ENCODE measurements around the gene POFUT1. TPM values are rescaled to one million over a fixed set of nuclear protein-coding genes. Genes with fewer than 3 reads are reported as not detected.

POFUT1 gene
- total and polyA plus RNA-seq, 2 donors (not counting 3 experiments of a cell fraction or from before 2014, with no cell fraction given), result 29.0 to 51.4 TPM

DNA sequence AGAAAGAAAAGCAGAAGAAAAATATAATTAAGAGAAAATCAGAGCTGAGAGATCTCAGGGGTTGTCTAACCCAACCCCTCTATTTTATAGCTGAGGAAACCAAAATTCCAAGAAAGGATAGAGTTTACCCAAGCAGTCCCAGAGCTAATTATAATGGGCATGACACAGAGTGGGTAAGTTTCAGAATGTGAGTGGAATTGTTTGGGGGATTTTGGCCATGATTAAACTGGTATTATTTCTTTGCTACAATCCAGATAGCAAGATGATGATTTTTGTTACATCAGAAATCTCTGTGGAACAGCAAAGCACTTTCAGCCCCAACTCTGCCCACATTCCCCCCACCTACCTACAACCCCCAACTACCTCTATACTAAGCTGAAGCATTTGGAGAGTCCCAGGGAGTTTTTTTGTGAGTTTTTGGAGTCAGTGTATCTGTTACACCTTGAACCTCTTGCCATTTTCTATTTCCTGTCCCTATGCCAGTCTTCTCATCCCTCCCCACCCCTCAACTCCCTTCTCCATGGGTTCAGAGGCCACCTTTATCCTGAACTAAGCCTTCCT is 24.7 kb downstream of the POFUT1 start:
- H3K9me3 ChIP-seq (replicated peaks; ENCODE audit: control insufficient read depth, insufficient read depth, low read length), result no peaks in the 10 kb centered on the region
- BruUV-seq (replicated peaks), result no TSS peak
- H3K4me2 ChIP-seq (ENCODE audit: insufficient read depth, low read length), result no peak overlapping the region
- ChIA-PET CTCF (interaction anchor here (1.1 kb wide), 1 partner anchor 14 kb away, joined by 3 read pairs; no protein-coding TSS in a partner anchor), POLR2A (interaction anchor here (0.6 kb wide), 1 partner anchor 252 kb away, joined by 3 read pairs; no protein-coding TSS in a partner anchor)
- intact Hi-C loops (cut with micrococcal nuclease) (no loop called here), dilution Hi-C loops (cut with MboI; ENCODE audit: extremely low pct_ligation_motif_present, low sequenced_read_pairs) (no loop called here)
- no peaks in the 10 kb centered on the region for H3K4me1 ChIP-seq (ENCODE audit: control insufficient read depth, extremely low read depth, insufficient read depth, low read length)
- no peak overlapping the region for H3K9ac ChIP-seq (replicated peaks; ENCODE audit: extremely low read depth, insufficient read depth, low read length)
- H3K27ac ChIP-seq (ENCODE audit: insufficient read depth, low read depth, low read length), result no peak overlapping the region
- no peaks in the 10 kb centered on the region for H3K9me1 ChIP-seq (replicated peaks; ENCODE audit: control insufficient read depth, extremely low read depth, insufficient read depth, low read length)
- peaks cover 9 to 45% of the 10 kb centered on the region in 2 experiments for H3K36me3 ChIP-seq (ENCODE audit: control insufficient read depth in 2 of 2, extremely low read depth in 1 of 2, insufficient read depth in 2 of 2, low read length in 2 of 2)
- no peaks in the 10 kb centered on the region for H3K79me2 ChIP-seq (ENCODE audit: control insufficient read depth, insufficient read depth, low read length)
- TF ChIP-seq GATA2 (IDR thresholded peaks at IDR 0.05; ENCODE audit: insufficient read depth, insufficient read length, low read depth, low read length) (no peak), EZH2 (IDR thresholded peaks at IDR 0.05; ENCODE audit: borderline replicate concordance, low read depth, low read length, severe bottlenecking) (no peak), FOS (IDR thresholded peaks at IDR 0.05; ENCODE audit: borderline replicate concordance, insufficient read depth, low read length) (no peak), POLR2AphosphoS5 (IDR thresholded peaks at IDR 0.05; ENCODE audit: insufficient read depth, low read depth, low read length) (no peak), POLR2A (IDR thresholded peaks at IDR 0.05; ENCODE audit: low read depth, low read length) (no peak), JUN (IDR thresholded peaks at IDR 0.05; ENCODE audit: borderline replicate concordance, insufficient read depth, insufficient read length, low read depth) (no peak), MYC (IDR thresholded peaks at IDR 0.05; ENCODE audit: low read depth, low read length) (no peak)
- TF ChIP-seq, protein P1, sequence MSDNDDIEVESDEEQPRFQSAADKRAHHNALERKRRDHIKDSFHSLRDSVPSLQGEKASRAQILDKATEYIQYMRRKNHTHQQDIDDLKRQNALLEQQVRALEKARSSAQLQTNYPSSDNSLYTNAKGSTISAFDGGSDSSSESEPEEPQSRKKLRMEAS (IDR thresholded peaks at IDR 0.05; ENCODE audit: insufficient read depth, insufficient read length), result no peak
- TF ChIP-seq, protein P2, sequence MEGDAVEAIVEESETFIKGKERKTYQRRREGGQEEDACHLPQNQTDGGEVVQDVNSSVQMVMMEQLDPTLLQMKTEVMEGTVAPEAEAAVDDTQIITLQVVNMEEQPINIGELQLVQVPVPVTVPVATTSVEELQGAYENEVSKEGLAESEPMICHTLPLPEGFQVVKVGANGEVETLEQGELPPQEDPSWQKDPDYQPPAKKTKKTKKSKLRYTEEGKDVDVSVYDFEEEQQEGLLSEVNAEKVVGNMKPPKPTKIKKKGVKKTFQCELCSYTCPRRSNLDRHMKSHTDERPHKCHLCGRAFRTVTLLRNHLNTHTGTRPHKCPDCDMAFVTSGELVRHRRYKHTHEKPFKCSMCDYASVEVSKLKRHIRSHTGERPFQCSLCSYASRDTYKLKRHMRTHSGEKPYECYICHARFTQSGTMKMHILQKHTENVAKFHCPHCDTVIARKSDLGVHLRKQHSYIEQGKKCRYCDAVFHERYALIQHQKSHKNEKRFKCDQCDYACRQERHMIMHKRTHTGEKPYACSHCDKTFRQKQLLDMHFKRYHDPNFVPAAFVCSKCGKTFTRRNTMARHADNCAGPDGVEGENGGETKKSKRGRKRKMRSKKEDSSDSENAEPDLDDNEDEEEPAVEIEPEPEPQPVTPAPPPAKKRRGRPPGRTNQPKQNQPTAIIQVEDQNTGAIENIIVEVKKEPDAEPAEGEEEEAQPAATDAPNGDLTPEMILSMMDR (IDR thresholded peaks at IDR 0.05; ENCODE audit: extremely low read depth in 1 of 2, insufficient read depth in 1 of 2, low read depth in 1 of 2, low read length in 2 of 2), result no peak
- H3K4me3 ChIP-seq (replicated peaks in 1 of 3; ENCODE audit: insufficient read depth in 1 of 3, low read depth in 1 of 3, low read length in 3 of 3), result no peak overlapping the region
- H2AFZ ChIP-seq (ENCODE audit: low read depth, low read length), result no peak overlapping the region
- no peak for FAIRE-seq
- no peak for DNase-seq (ENCODE audit: low read depth, low spot score)
- H4K20me1 ChIP-seq (replicated peaks; ENCODE audit: control insufficient read depth, extremely low read depth, insufficient read depth, low read length), result no peaks in the 10 kb centered on the region
- H3K27me3 ChIP-seq (ENCODE audit: control insufficient read depth in 2 of 2, insufficient read depth in 2 of 2, low read length in 2 of 2), result no peaks in the 10 kb centered on the region
